ENCODE results near the gene CFH.
"Not testable (repeated sequence)": the region's sequence is repeated elsewhere in the genome, so short reads cannot be mapped to it uniquely, and the experiment has no call there.

The CFH gene

DNA sequence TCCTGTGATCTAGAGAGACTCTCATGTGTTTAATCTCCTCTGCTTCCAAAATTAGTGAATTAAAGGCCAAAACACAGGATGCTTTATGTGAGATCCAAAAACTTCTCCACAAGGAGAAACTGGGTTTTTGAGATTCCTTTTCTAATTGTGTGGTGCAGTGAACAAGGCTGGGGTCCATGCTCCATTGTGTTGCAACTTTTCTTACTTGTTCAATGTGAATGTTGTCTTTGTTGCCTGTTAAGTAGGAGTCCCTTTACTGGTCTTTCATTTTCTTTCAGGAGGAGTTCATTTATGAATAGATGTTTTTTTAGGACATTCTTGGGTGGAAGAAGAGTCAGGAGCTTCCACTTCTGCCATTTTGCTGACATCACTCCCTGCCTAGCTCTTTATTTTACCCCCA, 82.2 kb downstream of the CFH start:
- no peak overlapping the region for H3K4me3 ChIP-seq (ENCODE audit: low read depth, low read length)
- no peak for DNase-seq (ENCODE audit: low read depth)

- no peak for DNase-seq (ENCODE audit: low read depth)
- no peak overlapping the region for H3K4me3 ChIP-seq (ENCODE audit: low read depth, low read length)
These were observed 82.6 kb downstream of the CFH start for GRCh38 chr1:196734460-196734859.

GRCh38 chr1:196738730-196739129, 86.9 kb downstream of the CFH start:
- no peak for DNase-seq (ENCODE audit: low read depth)

DNA sequence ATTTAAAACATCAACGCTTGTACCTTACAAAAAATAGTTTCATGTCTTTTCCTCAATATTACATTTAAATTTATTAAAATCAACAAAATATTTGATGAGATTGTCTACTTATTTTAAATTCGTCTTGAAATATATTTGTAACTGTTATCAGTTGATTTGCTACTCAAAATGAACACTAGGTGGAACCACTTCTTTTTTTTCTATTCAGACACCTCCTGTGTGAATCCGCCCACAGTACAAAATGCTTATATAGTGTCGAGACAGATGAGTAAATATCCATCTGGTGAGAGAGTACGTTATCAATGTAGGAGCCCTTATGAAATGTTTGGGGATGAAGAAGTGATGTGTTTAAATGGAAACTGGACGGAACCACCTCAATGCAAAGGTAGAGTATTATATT, 91.4 kb downstream of the CFH start:
- not testable (repeated sequence) for H3K4me3 ChIP-seq (ENCODE audit: low read depth, low read length)
- DNase-seq (ENCODE audit: low read depth), result peak; percentile 27

More at GRCh38 chr1:196738730-196739129, 86.9 kb downstream of the CFH start:
- no peak overlapping the region for H3K4me3 ChIP-seq (ENCODE audit: low read depth, low read length)

GRCh38 chr1:196765019-196765740, 113.3 kb downstream of the CFH start:
- DNase-seq (ENCODE audit: low read depth); H3K4me3 ChIP-seq (ENCODE audit: low read depth, low read length): not testable (repeated sequence)

DNA sequence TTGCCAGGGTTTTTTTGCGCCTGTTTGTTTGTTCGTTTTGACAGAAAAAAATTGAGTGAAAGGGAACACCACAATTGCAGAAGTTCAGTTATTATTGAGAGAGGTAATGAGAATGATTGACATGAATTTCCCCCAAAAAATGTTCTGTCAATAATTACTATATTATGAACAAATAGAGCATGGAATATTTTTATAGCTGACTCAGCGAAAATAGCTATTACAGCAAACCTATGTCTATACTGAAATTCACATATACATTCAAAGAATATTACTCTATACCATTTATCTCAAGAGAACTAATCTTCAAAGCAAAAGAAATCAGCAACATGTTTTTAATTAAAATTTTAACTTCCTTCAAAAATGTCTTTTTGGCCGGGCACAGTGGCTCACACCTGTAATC, 118.0 kb downstream of the CFH start:
- H3K4me3 ChIP-seq (ENCODE audit: low read depth, low read length); DNase-seq (ENCODE audit: low read depth): not testable (repeated sequence)

DNA sequence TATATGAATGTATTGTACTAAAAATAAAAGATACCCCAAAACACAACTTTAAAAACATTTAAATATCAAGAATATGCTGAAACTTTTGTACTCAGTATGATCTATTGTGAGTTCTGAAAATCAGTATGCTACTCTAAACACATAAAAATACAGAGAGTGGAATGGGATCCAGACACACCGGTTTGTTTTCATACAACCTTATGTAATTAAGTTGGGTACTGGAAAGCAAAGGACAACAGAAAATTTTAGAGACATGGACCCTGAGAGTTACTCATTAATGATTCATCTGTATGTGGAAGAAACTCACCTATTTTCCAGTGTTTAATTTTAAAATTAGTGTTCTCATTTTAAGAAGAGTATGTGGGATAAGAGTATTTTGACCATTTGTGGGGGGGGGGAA, 121.9 kb downstream of the CFH start:
- H3K4me3 ChIP-seq (ENCODE audit: low read depth, low read length), result no peak overlapping the region
- DNase-seq (ENCODE audit: low read depth), result no peak

GRCh38 chr1:196774175-196774574, 122.3 kb downstream of the CFH start:
- no peak overlapping the region for H3K4me3 ChIP-seq (ENCODE audit: low read depth, low read length)
- DNase-seq (ENCODE audit: low read depth), result no peak

- H3K4me3 ChIP-seq (ENCODE audit: low read depth, low read length), result no peak within 1 kb of the TSS
- DNase-seq (ENCODE audit: low read depth), result no peak
These were observed 122.8 kb downstream of the CFH start, which contains the start of gene CFHR3 for GRCh38 chr1:196774603-196775002. Gene CFHR3 (plus strand): TSS chr1:196774840. CDS start chr1:196774887, 47 bp downstream.

- DNase-seq (ENCODE audit: low read depth), result no peak
- H3K4me3 ChIP-seq (ENCODE audit: low read depth, low read length), result no peak overlapping the region
These were observed 125.8 kb downstream of the CFH start for GRCh38 chr1:196777603-196778002.

DNA sequence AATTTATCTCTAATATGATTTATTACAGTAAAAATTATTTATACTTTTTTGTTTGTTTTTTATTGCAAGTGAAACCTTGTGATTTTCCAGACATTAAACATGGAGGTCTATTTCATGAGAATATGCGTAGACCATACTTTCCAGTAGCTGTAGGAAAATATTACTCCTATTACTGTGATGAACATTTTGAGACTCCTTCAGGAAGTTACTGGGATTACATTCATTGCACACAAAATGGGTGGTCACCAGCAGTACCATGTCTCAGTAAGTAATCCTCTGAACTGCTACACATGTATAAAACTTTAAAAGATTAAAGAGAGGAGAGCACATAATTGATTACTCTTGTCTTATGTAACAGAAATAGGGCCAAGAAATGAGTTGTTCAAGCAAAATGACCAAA, 127.2 kb downstream of the CFH start:
- no peak for DNase-seq (ENCODE audit: low read depth)
- no peak overlapping the region for H3K4me3 ChIP-seq (ENCODE audit: low read depth, low read length)

- DNase-seq (ENCODE audit: low read depth), result not testable (repeated sequence)
These were observed 139.4 kb downstream of the CFH start for GRCh38 chr1:196791252-196791651.

GRCh38 chr1:196794103-196794502, 142.3 kb downstream of the CFH start:
- H3K4me3 ChIP-seq (ENCODE audit: low read depth, low read length); DNase-seq (ENCODE audit: low read depth): not testable (repeated sequence)

More at GRCh38 chr1:196791252-196791651, 139.4 kb downstream of the CFH start:
- not testable (repeated sequence) for H3K4me3 ChIP-seq (ENCODE audit: low read depth, low read length)
